ENCODE results near the gene PSD. TPM values are rescaled to one million over a fixed set of nuclear protein-coding genes. Genes with fewer than 3 reads are reported as not detected.

PSD gene
- total RNA-seq, 1 experiment from 2014 or later = 0.75 TPM

GRCh38 chr10:102354451-102354850 lies 64.1 kb downstream of the PSD start:
- no peaks in the 10 kb centered on the region for H3K4me1 Mint-ChIP-seq (ENCODE audit: insufficient read depth, unreplicated experiment)
- no peaks in the 10 kb centered on the region for H3K9me3 Mint-ChIP-seq (ENCODE audit: unreplicated experiment)
- BruUV-seq (replicated peaks) = no TSS peak
- no peak for TF ChIP-seq CTCF (IDR thresholded peaks at IDR 0.05; ENCODE audit: unreplicated experiment)
- intact Hi-C loops (cut with micrococcal nuclease) = no loop called here
- ChIA-PET POLR2A (no interaction called here), CTCF (interaction anchor here (0.6 to 14.2 kb wide), 7 partner anchors 18 to 1356 kb away, joined by 3 to 354 read pairs (median 3); partner anchors contain the start of genes C10orf95 and ELOVL3)
- no peaks in the 10 kb centered on the region for H3K27me3 Mint-ChIP-seq (ENCODE audit: insufficient read depth, unreplicated experiment)
- H3K4me3 Mint-ChIP-seq (ENCODE audit: unreplicated experiment) = no peak overlapping the region
- H3K27ac Mint-ChIP-seq (ENCODE audit: low read depth, unreplicated experiment) = no peak overlapping the region
- no peak for DNase-seq (ENCODE audit: unreplicated experiment)
- peaks cover 76% of the 10 kb centered on the region for H3K36me3 Mint-ChIP-seq (ENCODE audit: insufficient read depth, unreplicated experiment)

Small RNAs within 50 kb of the gene (microRNA-seq; reads per million reads assigned to microRNA genes)
- gene MIR146B = 327 reads per million, percentile 80 among the genes with 10 or more reads in this experiment

Other genes with a start within 250 kb of the PSD start
- gene ELOVL3, start 192.5 kb downstream of the PSD start, total RNA-seq (2022) = not detected in 2 replicates
- not detected in 2 replicates for gene PITX3, start 177.3 kb downstream of the PSD start, total RNA-seq (2022)
- gene GBF1, start 173.3 kb downstream of the PSD start, total RNA-seq (2022) = 50.0 and 50.6 TPM in 2 replicates
- gene NFKB2, start 23.1 kb downstream of the PSD start, total RNA-seq (2022) = 60.9 and 76.2 TPM in 2 replicates
- gene FBXL15, start 2.1 kb upstream of the PSD start, total RNA-seq (2022) = 11.1 and 11.3 TPM in 2 replicates
- 55.0 and 64.5 TPM in 2 replicates for gene CUEDC2, start 13.8 kb upstream of the PSD start, total RNA-seq (2022)
- 0.49 and 0.63 TPM in 2 replicates for gene C10orf95, start 32.8 kb upstream of the PSD start, total RNA-seq (2022)
- gene ACTR1A, start 83.9 kb upstream of the PSD start, total RNA-seq (2022) = 60.1 and 75.3 TPM in 2 replicates
- gene SUFU, start 85.2 kb upstream of the PSD start, total RNA-seq (2022) = 6.3 TPM in 2 replicates
- 73.5 and 78.1 TPM in 2 replicates for gene TRIM8, start 225.7 kb upstream of the PSD start, total RNA-seq (2022)

Data from MCF 10A (cell line).